DMS53 treated with DMSO at 0.1 percent for 48 hours (cell line): ENCODE data around the gene HEATR5A.
"Not testable (repeated sequence)": the region's sequence is repeated elsewhere in the genome, so short reads cannot be mapped to it uniquely, and the experiment has no call there.

Source experiments
- DNase-seq: peaks from one replicate; lab custom pipeline; 2025; ENCODE audit not compliant: unreplicated experiment; lab: John Stamatoyannopoulos, UW

HEATR5A gene

GRCh38 chr14:31261859-31262731 lies 158.3 kb downstream of the HEATR5A start:
- no peak for DNase-seq

DNA sequence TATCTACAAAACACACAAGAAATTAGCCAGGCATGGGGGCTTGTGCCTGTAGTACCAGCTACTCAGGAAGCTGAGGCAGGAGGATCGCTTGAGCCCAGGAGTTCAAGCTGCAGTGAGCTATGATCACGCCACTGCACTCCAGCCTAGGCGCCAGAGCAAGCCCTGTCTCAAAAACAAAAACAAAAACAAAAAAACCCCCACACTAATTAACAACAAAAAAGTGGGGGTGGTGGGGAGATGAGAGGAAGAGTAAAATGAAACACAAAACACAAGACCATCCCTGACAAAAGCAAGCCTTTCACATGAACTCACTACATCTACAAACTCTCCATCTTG lies 158.9 kb downstream of the HEATR5A start:
- no peak for DNase-seq

DNA sequence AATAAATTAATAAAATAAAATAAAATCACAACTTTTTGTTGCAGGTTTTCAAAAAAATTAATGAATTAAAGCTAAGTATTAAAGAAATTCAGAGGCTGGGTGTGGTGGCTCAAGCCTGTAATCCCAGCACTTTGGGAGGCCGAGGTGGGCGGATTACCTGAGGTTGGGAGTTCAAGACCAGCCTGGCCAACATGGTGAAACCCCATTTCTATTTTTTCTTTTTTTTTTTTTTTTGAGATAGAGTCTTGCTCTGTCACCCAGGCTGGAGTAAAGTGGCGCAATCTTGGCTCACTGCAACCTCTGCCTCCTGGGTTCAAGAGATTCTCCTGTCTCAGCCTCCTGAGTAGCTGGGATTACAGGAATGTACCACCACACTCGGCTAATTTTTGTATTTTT lies 161.3 kb downstream of the HEATR5A start:
- not testable (repeated sequence) for DNase-seq

DNA sequence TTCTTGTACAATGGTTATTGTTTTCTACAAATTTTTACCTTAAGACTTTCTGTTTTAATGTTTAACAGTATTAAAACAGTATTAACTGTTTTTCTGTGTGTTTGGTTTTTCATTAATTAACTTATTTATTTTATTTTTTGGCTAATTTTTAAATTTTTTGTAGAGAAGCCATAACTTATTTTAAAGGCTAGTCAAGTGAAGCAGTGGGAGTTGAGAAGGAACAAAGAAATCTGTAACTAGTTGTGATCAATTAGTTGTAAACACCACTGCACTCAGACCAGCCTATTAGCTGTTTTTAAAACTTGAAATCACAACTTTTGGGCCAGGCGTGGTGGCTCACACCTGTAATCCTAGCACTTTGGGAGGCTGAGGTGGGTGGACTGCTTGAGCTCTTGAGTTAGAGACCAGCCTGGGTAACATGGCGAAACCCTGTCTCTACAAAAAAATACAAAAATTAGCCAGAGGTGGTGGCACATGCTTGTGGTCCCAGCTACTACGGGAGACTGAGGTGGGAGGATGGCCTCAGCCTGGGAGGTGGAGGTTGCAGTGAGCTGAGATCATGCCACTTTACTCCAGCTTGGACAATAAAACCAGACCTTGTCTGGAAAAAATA lies 161.8 kb downstream of the HEATR5A start:
- DNase-seq, result no peak

- peak; percentile 31 for DNase-seq
Measured at GRCh38 chr14:31257554-31258426, 162.6 kb downstream of the HEATR5A start.

GRCh38 chr14:31257244-31257553 lies 163.2 kb downstream of the HEATR5A start:
- DNase-seq, result no peak

DNA sequence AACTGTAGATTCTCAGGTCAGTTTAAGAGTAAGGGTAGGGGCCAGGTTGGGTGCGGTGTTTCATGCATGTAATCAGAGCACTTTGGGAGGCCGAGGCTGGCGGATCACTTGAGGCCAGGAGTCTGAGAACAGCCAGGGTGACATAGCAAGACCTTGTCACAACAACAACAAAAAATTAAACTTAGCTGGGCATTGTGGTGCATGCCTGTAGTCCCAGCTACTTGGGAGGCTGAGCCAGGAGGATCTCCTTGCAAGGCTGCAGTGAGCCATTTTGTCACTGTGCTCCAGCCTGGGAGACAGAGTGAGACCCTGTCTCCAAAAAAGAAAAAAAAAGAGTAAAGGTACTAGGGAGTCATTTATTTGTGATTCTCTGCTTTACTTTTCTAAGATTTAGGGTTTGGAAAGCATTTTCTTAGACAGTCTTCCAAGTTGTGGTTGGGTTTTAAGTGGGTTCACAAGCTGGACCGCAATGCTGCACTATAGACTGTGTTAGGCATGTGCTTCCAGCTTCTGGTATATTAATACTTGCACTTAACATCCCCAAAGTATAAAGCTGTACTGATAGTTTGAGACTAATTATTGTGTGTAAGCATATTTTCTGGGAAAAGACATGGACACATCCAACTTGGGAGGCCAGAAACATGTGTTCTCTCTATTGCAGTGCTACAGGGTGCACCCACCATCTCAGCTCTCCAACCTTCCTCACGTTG lies 163.7 kb downstream of the HEATR5A start:
- DNase-seq, result no peak

GRCh38 chr14:31255918-31256317 lies 164.4 kb downstream of the HEATR5A start:
- DNase-seq, result not testable (repeated sequence)

- DNase-seq, result no peak
Measured at GRCh38 chr14:31255286-31255685, 165.1 kb downstream of the HEATR5A start.

DNA sequence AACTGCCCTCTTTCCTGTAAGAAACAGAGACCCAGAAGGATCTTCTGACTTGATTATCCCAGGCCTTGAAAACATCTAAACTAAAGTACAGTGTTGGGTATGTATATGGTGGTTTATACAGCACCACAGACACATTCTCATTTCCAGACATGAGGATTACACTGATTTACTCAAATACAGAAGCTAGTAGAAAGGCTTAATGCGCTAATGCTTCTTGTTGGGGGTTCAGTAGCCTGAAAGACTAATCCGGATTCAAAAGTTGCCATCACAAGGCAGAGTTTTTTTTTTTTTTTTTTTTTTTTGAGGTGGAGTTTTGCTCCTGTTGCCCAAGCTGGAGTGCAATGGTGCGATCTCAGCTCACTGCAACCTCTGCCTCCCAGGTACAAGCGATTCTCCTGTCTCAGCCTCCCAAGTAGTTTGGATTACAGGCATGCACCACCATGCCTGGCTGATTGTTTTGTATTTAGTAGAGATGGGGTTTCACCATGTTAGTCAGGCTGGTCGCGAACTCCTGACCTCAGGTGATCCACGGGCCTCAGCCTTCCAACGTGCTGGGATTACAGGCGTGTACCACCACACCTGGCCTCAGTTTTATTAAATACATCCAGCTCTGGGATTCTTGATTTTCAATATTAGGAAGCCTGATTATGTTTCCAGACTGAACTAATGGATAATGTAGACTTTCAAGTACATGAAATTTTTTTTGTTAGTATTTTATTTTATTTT lies 166.4 kb downstream of the HEATR5A start:
- DNase-seq, result no peak

GRCh38 chr14:31252865-31253264 lies 167.5 kb downstream of the HEATR5A start:
- DNase-seq, result no peak

- no peak for DNase-seq
Measured at GRCh38 chr14:31251028-31251958, 169.1 kb downstream of the HEATR5A start.

DNA sequence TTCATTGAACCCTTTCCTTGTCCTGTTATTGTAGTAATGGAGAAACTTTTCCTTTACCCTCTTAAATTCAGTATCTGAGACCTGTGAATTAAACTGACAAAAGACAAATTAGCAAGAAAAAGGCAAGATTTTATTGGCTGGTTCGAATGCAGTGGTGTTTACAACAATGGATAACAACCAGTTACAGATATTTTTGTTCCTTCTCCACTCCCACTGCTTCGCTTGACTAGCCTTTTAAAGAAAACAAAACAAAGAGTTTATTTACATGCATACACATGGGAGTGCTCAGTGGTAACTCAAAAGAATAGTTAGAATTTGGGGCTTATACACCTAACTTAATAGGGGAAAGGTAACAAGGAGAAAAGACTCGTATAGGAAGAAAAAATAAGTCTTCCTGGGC lies 175.7 kb downstream of the HEATR5A start:
- DNase-seq, result no peak

- no peak for DNase-seq
Measured at GRCh38 chr14:31243860-31244259, 176.5 kb downstream of the HEATR5A start.

GRCh38 chr14:31242161-31242940 lies 178.0 kb downstream of the HEATR5A start:
- DNase-seq, result not testable (repeated sequence)
